ENCODE measurements around the gene SLC13A3. TPM values are rescaled to one million over a fixed set of nuclear protein-coding genes. Genes with fewer than 3 reads are reported as not detected.
A peak's percentile ranks its signal among the peaks of the same experiment; 100 is the strongest.

Gene SLC13A3
- total and polyA plus RNA-seq, 2 donors from 2014 or later = 31.5 to 241 TPM

GRCh38 chr20:46601603-46602122, 49.6 kb downstream of the SLC13A3 start:
- intact Hi-C loops (cut with DNase I) = no loop called here
- no peak for DNase-seq
- Histone ChIP-seq H3K9ac (ENCODE audit: low read length in 3 of 3) (no peak overlapping the region), H3K4me1 (ENCODE audit: control insufficient read depth in 2 of 3, insufficient read depth in 2 of 3, low read depth in 1 of 3, low read length in 3 of 3) (peaks cover 0 to 7% (median 2%) of the 10 kb centered on the region in 3 donors), H3K4me3 (ENCODE audit: low read length in 3 of 3) (no peak overlapping the region), H3K27ac (ENCODE audit: low read depth in 2 of 2, low read length in 2 of 2) (peak overlapping the region in 1 of 2 donors; percentile 24), H3K27me3 (ENCODE audit: control insufficient read depth, insufficient read depth, low read length) (no peaks in the 10 kb centered on the region), H3K36me3 (ENCODE audit: control insufficient read depth in 2 of 3, insufficient read depth in 3 of 3, low read length in 3 of 3) (peaks cover 0 to 13% (median 0%) of the 10 kb centered on the region in 3 donors), H3K9me3 (ENCODE audit: control insufficient read depth in 2 of 3, insufficient read depth in 1 of 3, low read length in 3 of 3) (no peaks in the 10 kb centered on the region)
- TF ChIP-seq, protein P1, sequence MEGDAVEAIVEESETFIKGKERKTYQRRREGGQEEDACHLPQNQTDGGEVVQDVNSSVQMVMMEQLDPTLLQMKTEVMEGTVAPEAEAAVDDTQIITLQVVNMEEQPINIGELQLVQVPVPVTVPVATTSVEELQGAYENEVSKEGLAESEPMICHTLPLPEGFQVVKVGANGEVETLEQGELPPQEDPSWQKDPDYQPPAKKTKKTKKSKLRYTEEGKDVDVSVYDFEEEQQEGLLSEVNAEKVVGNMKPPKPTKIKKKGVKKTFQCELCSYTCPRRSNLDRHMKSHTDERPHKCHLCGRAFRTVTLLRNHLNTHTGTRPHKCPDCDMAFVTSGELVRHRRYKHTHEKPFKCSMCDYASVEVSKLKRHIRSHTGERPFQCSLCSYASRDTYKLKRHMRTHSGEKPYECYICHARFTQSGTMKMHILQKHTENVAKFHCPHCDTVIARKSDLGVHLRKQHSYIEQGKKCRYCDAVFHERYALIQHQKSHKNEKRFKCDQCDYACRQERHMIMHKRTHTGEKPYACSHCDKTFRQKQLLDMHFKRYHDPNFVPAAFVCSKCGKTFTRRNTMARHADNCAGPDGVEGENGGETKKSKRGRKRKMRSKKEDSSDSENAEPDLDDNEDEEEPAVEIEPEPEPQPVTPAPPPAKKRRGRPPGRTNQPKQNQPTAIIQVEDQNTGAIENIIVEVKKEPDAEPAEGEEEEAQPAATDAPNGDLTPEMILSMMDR (IDR thresholded peaks at IDR 0.05; ENCODE audit: borderline replicate concordance, extremely low read depth, insufficient read depth) = no peak
- no peak for FAIRE-seq

DNA sequence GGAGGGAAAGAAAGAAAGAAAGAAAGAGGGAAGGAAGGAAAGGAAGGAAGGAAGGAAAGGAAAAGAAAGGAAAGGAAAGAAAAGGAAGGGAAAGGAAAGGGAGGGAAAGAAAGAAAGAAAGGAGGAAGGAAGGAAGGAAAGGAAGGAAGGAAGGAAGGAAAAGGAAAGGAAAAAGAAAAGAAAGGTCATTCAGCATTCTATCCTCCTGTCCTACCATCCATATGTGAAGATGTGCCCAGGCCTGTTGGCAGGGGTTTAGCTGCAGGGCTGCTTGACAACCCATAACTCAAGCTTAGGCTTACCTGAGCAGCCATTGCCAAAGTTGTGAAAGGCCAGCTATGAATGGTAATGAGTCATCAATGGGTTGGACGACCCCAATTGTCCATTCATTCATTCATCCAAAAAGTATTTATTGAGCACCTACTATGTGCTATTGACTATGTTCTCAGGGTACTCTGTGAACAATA, 50.9 kb downstream of the SLC13A3 start:
- H3K4me3 ChIP-seq (ENCODE audit: low read length in 3 of 3) = no peak overlapping the region
- DNase-seq = no peak
- no peaks in the 10 kb centered on the region for H3K36me3 ChIP-seq (ENCODE audit: control insufficient read depth in 2 of 3, insufficient read depth in 3 of 3, low read length in 3 of 3)
- intact Hi-C loops (cut with DNase I) = no loop called here
- H3K9me3 ChIP-seq (ENCODE audit: control insufficient read depth in 2 of 3, insufficient read depth in 1 of 3, low read length in 3 of 3) = no peaks in the 10 kb centered on the region
- FAIRE-seq = no peak
- peaks cover 0 to 2% (median under 1%) of the 10 kb centered on the region in 3 donors for H3K4me1 ChIP-seq (ENCODE audit: control insufficient read depth in 2 of 3, insufficient read depth in 2 of 3, low read depth in 1 of 3, low read length in 3 of 3)
- H3K9ac ChIP-seq (ENCODE audit: low read length in 3 of 3) = no peak overlapping the region
- H3K27ac ChIP-seq (ENCODE audit: low read depth in 2 of 2, low read length in 2 of 2) = no peak overlapping the region
- no peaks in the 10 kb centered on the region for H3K27me3 ChIP-seq (ENCODE audit: control insufficient read depth, insufficient read depth, low read length)
- TF ChIP-seq, protein P1 (IDR thresholded peaks at IDR 0.05; ENCODE audit: borderline replicate concordance, extremely low read depth, insufficient read depth) = no peak

DNA sequence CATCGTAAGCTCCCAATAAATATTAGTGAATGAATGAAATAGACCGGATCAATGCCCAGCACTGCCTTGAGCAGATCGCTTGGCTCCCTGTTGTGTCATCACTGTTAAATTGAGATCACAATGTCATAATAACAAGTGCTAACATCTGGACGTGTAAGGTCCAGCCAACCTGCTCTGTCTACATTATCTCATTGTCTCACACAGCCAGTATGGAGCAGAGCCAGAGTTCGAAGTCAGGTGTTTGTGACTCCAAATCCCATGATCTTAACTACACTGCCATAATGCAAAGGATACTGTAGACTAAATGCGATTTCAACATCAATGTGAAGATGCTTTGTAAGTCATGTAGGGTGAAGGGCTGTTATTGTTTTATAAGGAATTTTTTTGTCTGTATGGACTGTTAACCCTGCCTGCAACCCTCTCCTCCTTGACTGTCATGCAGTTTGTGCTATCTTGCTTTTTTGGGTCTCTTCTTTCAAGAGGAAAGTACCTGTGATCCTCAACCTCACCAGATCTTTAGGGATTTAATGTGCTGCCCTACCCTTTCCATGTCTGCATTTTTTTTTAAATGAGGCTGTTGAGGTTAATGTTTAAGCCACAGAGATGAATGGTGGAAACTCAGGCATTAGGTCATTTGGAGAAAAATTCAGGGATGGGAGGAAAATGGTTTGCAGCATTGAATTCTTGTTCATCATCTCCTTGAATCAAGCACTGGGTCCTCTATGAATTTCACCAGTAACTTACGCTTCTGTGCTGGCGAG, 51.9 kb downstream of the SLC13A3 start:
- Histone ChIP-seq H3K4me3 (ENCODE audit: low read length in 3 of 3) (no peak overlapping the region), H3K27me3 (ENCODE audit: control insufficient read depth, insufficient read depth, low read length) (no peaks in the 10 kb centered on the region), H3K36me3 (ENCODE audit: control insufficient read depth in 2 of 3, insufficient read depth in 3 of 3, low read length in 3 of 3) (no peaks in the 10 kb centered on the region), H3K9me3 (ENCODE audit: control insufficient read depth in 2 of 3, insufficient read depth in 1 of 3, low read length in 3 of 3) (no peaks in the 10 kb centered on the region), H3K4me1 (ENCODE audit: control insufficient read depth in 2 of 3, insufficient read depth in 2 of 3, low read depth in 1 of 3, low read length in 3 of 3) (no peaks in the 10 kb centered on the region), H3K27ac (ENCODE audit: low read depth in 2 of 2, low read length in 2 of 2) (peak overlapping the region; percentile 18 to 23), H3K9ac (ENCODE audit: low read length in 3 of 3) (no peak overlapping the region)
- FAIRE-seq = no peak
- intact Hi-C loops (cut with DNase I) = no loop called here
- TF ChIP-seq, protein P1 (IDR thresholded peaks at IDR 0.05; ENCODE audit: borderline replicate concordance, extremely low read depth, insufficient read depth) = no peak
- DNase-seq = no peak
